OCI-LY7 (cell line): ENCODE data around the gene CYP2W1.
"Not testable (repeated sequence)": the region's sequence is repeated elsewhere in the genome, so short reads cannot be mapped to it uniquely, and the experiment has no call there.

Experiments
- CTCF ChIP-seq: fragments of 200-600 bp; sonication (generic); conservative IDR thresholded peaks from 2 replicates; pipeline ENCODE4 v1.5.1; 2014; ENCODE audit warnings: mild to moderate bottlenecking, antibody characterized with exemption, low read length, moderate library complexity, mixed read lengths
- EZH2phosphoT487 ChIP-seq: fragments of 200-600 bp; sonication (generic); IDR thresholded peaks from 2 replicates; pipeline ENCODE4 v1.6.1; 2018; ENCODE audit warnings: low read depth, borderline replicate concordance, mild to moderate bottlenecking, mixed run types, antibody characterized with exemption, low read length, moderate library complexity, mixed read lengths

DNA sequence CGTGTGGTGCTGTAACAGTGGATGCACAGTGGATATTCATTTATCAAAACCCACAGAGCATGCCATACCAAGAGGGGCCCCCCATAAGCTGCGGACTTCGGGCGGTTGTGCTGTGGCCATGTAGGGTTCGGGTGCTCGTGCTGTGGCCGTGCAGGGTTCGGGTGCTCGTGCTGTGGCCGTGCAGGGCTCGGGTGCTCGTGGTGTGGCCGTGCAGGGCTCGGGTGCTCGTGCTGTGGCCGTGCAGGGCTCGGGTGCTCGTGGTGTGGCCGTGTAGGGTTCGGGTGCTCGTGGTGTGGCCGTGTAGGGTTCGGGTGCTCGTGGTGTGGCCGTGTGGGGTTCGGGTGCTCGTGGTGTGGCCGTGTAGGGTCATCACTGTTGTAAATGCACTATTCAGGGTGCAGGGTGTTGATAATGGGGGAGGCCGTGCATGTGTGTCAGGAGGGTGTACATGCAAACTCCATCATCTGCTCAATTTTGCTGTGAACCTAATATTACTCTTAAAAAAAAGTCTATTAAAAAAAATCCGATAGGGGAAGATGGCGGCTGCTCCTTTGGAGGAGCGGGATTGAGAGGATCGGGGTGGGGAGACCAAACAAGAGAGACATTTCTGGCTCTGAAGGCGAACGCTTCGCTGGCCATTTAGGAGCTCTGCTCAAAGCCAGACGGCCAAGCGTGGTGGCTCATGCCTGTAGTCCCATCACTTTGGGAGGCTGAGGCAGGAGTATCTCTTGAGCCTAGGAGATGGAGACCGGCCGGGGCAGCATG, 53.4 kb downstream of the CYP2W1 start:
- not testable (repeated sequence) for TF ChIP-seq CTCF, EZH2phosphoT487
